ENCODE data around the gene ITPKB. TPM values are rescaled to one million over a fixed set of nuclear protein-coding genes. Genes with fewer than 3 reads are reported as not detected.

Gene ITPKB
- total and polyA plus RNA-seq, 11 donors = 6.2 to 33.7 (median 17.8) TPM

GRCh38 chr1:226589008-226589733, 149.9 kb downstream of the ITPKB start:
- H3K4me1 ChIP-seq = peaks cover 0 to 12% (median 0%) of the 10 kb centered on the region in 12 donors
- peak in 3 of 4 donors; percentile 46 to 75 (median 64) for ATAC-seq
- no peaks in the 10 kb centered on the region for H3K9me3 ChIP-seq
- peak in 2 of 5 donors; percentile 45 to 59 for DNase-seq
- intact Hi-C loops (cut with DNase I) = no loop called here
- H3K27ac ChIP-seq = peak overlapping the region in 9 of 12 donors; percentile 0 to 66 (median 30)
- no peaks in the 10 kb centered on the region for H3K36me3 ChIP-seq
- TF ChIP-seq CTCF (IDR thresholded peaks at IDR 0.05) = no peak
- no peaks in the 10 kb centered on the region for H3K27me3 ChIP-seq
- no peak overlapping the region for H3K4me3 ChIP-seq
- WGBS, 4 donors = 56 to 71% (median 65%) methylated on average over 10 to 11 of the region's 11 CpGs

- DNase-seq = no peak
- no peak for TF ChIP-seq CTCF (IDR thresholded peaks at IDR 0.05)
- TF ChIP-seq POLR2A (IDR thresholded peaks at IDR 0.05) = no peak
- H3K4me1 ChIP-seq = peaks cover 0 to 12% (median 0%) of the 10 kb centered on the region in 12 donors
- WGBS, 4 donors = 79 to 89% (median 84%) methylated on average over 2 of the region's 2 CpGs
- H3K27me3 ChIP-seq = no peaks in the 10 kb centered on the region
- ATAC-seq = peak in 2 of 4 donors; percentile 24 to 66
- intact Hi-C loops (cut with DNase I) = no loop called here
- H3K27ac ChIP-seq = peak overlapping the region in 7 of 12 donors; percentile 0 to 66 (median 22)
- H3K4me3 ChIP-seq = no peak overlapping the region
- no peaks in the 10 kb centered on the region for H3K9me3 ChIP-seq
- no peaks in the 10 kb centered on the region for H3K36me3 ChIP-seq
Observed at GRCh38 chr1:226588484-226588883, 150.6 kb downstream of the ITPKB start.

GRCh38 chr1:226586650-226587422, 152.2 kb downstream of the ITPKB start:
- TF ChIP-seq POLR2A (IDR thresholded peaks at IDR 0.05) (no peak), CTCF (IDR thresholded peaks at IDR 0.05) (no peak)
- ATAC-seq (no peak), DNase-seq (no peak)
- no peak overlapping the region for H3K27ac ChIP-seq
- no peak overlapping the region for H3K4me3 ChIP-seq
- H3K9me3 ChIP-seq = no peaks in the 10 kb centered on the region
- intact Hi-C loops (cut with DNase I) = no loop called here
- no peaks in the 10 kb centered on the region for H3K36me3 ChIP-seq
- no peaks in the 10 kb centered on the region for H3K27me3 ChIP-seq
- WGBS, 4 donors = 87 to 89% (median 88%) methylated on average over 16 of the region's 16 CpGs
- H3K4me1 ChIP-seq = peaks cover 0 to 12% (median 0%) of the 10 kb centered on the region in 12 donors

- H3K27me3 ChIP-seq = no peaks in the 10 kb centered on the region
- no peaks in the 10 kb centered on the region for H3K36me3 ChIP-seq
- peaks cover 0 to 12% (median 0%) of the 10 kb centered on the region in 12 donors for H3K4me1 ChIP-seq
- no peak overlapping the region for H3K4me3 ChIP-seq
- no peak for TF ChIP-seq CTCF (IDR thresholded peaks at IDR 0.05)
- no peak for DNase-seq
- intact Hi-C loops (cut with DNase I) = no loop called here
- ATAC-seq = no peak
- no peaks in the 10 kb centered on the region for H3K9me3 ChIP-seq
- 92 to 94% (median 93%) methylated on average over 7 of the region's 7 CpGs for WGBS, 4 donors
- H3K27ac ChIP-seq = no peak overlapping the region
Observed at GRCh38 chr1:226586116-226586515, 153.0 kb downstream of the ITPKB start.

Data from heart left ventricle (tissue), 16 donors.